Thoracic aorta (tissue), 2 donors: ENCODE results near the gene RBFOX2. TPM values are rescaled to one million over a fixed set of nuclear protein-coding genes. Genes with fewer than 3 reads are reported as not detected.

Experiments
- ATAC-seq: fragments of 150-250 bp; one replicate; pipeline ENCODE4 v1.8.0; 2017; ENCODE audit warnings: low read depth; ENCODE audit not compliant: insufficient number of reproducible peaks, low FRiP score
- DNase-seq: peaks from one replicate; pipeline ENCODE4 v3.0.0-alpha.2; 2020; ENCODE audit warnings: low spot score
- H3K27ac ChIP-seq, 2 donors: fragments of 200-600 bp; sonication (generic); 1 replicate in 1 of 2; 2 replicates in 1 of 2; pipeline ENCODE4 v1.5.1; 2016; ENCODE audit warnings: mild to moderate bottlenecking in 2 of 2, moderate library complexity in 2 of 2
- H3K27me3 ChIP-seq: fragments of 200-600 bp; sonication (generic); replicated peaks from 2 replicates; pipeline ENCODE4 v1.6.0; 2016; ENCODE audit warnings: mild to moderate bottlenecking; ENCODE audit not compliant: insufficient read depth
- H3K36me3 ChIP-seq: fragments of 200-600 bp; sonication (generic); one replicate; pipeline ENCODE4 v1.5.1; 2016
- H3K4me1 ChIP-seq, 2 donors: fragments of 200-600 bp; sonication (generic); 1 replicate in 1 of 2; 2 replicates in 1 of 2; pipeline versions ENCODE4 v1.5.1 to v1.6.0; 2016; ENCODE audit warnings: low read depth in 2 of 2, mild to moderate bottlenecking in 1 of 2; ENCODE audit not compliant: control insufficient read depth in 1 of 2
- H3K4me3 ChIP-seq: fragments of 200-600 bp; sonication (generic); 2 replicates; pipeline ENCODE4 v1.5.1; 2016; ENCODE audit warnings: mild to moderate bottlenecking
- H3K9me3 ChIP-seq: fragments of 200-600 bp; sonication (generic); 2 replicates; pipeline ENCODE4 v1.5.1; 2016
- total RNA-seq, 2 donors: library from RNA; depleted of rRNA; stranded (reverse); fragments of >200 nt; gene quantifications; one replicate each; pipeline versions ENCODE4 v1.1.0 to v1.2.3, GENCODE V29; 2016
- TF ChIP-seq, protein P1 (sequence below): fragments of 200-600 bp; sonication (generic); IDR thresholded peaks from one replicate; pipeline ENCODE4 v1.5.1; 2019; ENCODE audit warnings: antibody characterized with exemption

The RBFOX2 gene
- total RNA-seq, 2 donors from 2014 or later, result 117 to 143 TPM

DNA sequence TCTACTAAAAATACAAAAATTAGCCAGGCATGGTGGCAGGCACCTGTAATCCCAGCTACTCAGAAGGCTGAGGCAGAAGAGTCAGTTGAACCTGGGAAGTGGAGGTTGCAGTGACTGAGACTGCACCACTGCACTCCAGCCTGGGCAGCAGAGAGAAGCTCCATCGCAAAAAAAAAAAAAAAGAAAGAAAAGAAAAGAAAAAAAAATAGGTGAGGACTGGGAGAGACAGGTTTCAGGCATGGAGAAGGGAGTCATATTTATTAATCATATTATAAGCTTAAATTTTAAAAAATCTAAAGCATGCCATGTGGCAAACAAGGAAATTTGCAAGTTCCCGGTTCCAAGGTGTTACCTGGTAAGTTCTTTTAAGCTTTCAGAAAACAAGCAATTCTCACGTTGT, 311.1 kb downstream of the RBFOX2 start, which contains the start of gene APOL5:
Gene APOL5 (plus strand): TSS at position 301 of the 400 bp plus-strand sequence. CDS start 0 bp downstream, at position 301.
- Histone ChIP-seq H3K27me3 (no peaks in the 10 kb centered on the region), H3K36me3 (no peaks in the 10 kb centered on the region), H3K9me3 (no peaks in the 10 kb centered on the region), H3K4me1 (no peaks in the 10 kb centered on the region), H3K4me3 (no peak within 1 kb of the TSS), H3K27ac (no peak within 1 kb of the TSS)
- ATAC-seq (no peak), DNase-seq (no peak)
- TF ChIP-seq, protein P1, sequence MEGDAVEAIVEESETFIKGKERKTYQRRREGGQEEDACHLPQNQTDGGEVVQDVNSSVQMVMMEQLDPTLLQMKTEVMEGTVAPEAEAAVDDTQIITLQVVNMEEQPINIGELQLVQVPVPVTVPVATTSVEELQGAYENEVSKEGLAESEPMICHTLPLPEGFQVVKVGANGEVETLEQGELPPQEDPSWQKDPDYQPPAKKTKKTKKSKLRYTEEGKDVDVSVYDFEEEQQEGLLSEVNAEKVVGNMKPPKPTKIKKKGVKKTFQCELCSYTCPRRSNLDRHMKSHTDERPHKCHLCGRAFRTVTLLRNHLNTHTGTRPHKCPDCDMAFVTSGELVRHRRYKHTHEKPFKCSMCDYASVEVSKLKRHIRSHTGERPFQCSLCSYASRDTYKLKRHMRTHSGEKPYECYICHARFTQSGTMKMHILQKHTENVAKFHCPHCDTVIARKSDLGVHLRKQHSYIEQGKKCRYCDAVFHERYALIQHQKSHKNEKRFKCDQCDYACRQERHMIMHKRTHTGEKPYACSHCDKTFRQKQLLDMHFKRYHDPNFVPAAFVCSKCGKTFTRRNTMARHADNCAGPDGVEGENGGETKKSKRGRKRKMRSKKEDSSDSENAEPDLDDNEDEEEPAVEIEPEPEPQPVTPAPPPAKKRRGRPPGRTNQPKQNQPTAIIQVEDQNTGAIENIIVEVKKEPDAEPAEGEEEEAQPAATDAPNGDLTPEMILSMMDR, result no peak

- DNase-seq (no peak), ATAC-seq (no peak)
- Histone ChIP-seq H3K27me3 (no peaks in the 10 kb centered on the region), H3K4me3 (no peak overlapping the region), H3K4me1 (peaks cover 0 to 8% of the 10 kb centered on the region in 2 donors), H3K27ac (no peak overlapping the region), H3K9me3 (no peaks in the 10 kb centered on the region), H3K36me3 (no peaks in the 10 kb centered on the region)
- TF ChIP-seq, protein P1, result no peak
These were observed 316.0 kb downstream of the RBFOX2 start for GRCh38 chr22:35712672-35713071.

- Histone ChIP-seq H3K4me3 (no peak overlapping the region), H3K27ac (no peak overlapping the region), H3K27me3 (no peaks in the 10 kb centered on the region), H3K36me3 (no peaks in the 10 kb centered on the region), H3K9me3 (no peaks in the 10 kb centered on the region), H3K4me1 (peaks cover 0 to 8% of the 10 kb centered on the region in 2 donors)
- no peak for DNase-seq
- TF ChIP-seq, protein P1, result no peak
- no peak for ATAC-seq
These were observed 317.3 kb downstream of the RBFOX2 start for GRCh38 chr22:35711336-35711735.

DNA sequence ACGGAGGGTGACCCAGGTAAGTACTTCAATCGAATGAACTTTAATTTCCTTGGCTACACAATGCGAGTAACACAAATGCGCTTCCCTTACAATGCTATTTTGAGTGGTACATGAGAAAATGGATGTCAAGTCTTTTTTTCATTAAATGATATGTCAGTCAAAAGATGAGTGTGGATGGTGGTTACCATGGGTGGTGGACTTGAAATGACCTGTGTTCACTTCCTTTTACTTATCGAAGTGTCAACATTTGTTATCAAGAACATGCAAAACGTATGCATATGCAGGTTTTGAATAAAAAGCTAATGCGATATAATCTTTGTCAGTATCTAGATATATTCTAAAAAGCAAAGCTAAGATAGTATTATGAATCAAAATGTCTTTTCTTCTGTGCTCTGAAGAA, 319.7 kb downstream of the RBFOX2 start:
- ATAC-seq, result no peak

DNA sequence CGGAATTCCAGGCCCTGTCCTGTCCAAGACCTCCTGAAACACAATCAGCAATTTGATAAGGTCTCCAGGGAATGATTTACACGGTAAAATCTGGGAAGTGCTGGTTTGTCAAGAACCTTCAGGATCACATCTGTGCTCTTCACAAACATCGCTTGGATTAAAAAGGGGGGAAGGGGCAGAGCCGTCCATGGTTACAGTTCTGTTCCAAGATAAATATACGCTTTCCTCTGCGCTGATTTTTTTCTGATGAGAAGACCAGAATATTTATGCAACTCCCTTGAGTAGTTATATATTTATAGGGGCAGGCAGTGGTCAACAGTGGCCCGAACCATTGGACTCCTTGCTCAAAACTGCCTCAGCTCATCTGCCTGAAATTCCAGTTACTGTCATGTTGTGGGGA, 320.2 kb downstream of the RBFOX2 start:
- TF ChIP-seq, protein P1, result no peak
- no peaks in the 10 kb centered on the region for H3K27me3 ChIP-seq
- no peaks in the 10 kb centered on the region for H3K36me3 ChIP-seq
- H3K4me1 ChIP-seq, result peaks cover 0 to 8% of the 10 kb centered on the region in 2 donors
- ATAC-seq (no peak), DNase-seq (no peak)
- no peaks in the 10 kb centered on the region for H3K9me3 ChIP-seq
- H3K4me3 ChIP-seq, result no peak overlapping the region
- H3K27ac ChIP-seq, result no peak overlapping the region

More for the DNA sequence above, 319.7 kb downstream of the RBFOX2 start:
- Histone ChIP-seq H3K27ac (no peak overlapping the region), H3K27me3 (no peaks in the 10 kb centered on the region), H3K36me3 (no peaks in the 10 kb centered on the region), H3K9me3 (no peaks in the 10 kb centered on the region), H3K4me1 (peaks cover 0 to 8% of the 10 kb centered on the region in 2 donors), H3K4me3 (no peak overlapping the region)
- TF ChIP-seq, protein P1, result no peak
- no peak for DNase-seq
